NCI-H128 (cell line): ENCODE measurements around the gene TTLL5.

Experiments
- DNase-seq: peaks from one replicate; lab custom pipeline; 2025; ENCODE audit not compliant: unreplicated experiment; lab: John Stamatoyannopoulos, UW

TTLL5 gene

DNA sequence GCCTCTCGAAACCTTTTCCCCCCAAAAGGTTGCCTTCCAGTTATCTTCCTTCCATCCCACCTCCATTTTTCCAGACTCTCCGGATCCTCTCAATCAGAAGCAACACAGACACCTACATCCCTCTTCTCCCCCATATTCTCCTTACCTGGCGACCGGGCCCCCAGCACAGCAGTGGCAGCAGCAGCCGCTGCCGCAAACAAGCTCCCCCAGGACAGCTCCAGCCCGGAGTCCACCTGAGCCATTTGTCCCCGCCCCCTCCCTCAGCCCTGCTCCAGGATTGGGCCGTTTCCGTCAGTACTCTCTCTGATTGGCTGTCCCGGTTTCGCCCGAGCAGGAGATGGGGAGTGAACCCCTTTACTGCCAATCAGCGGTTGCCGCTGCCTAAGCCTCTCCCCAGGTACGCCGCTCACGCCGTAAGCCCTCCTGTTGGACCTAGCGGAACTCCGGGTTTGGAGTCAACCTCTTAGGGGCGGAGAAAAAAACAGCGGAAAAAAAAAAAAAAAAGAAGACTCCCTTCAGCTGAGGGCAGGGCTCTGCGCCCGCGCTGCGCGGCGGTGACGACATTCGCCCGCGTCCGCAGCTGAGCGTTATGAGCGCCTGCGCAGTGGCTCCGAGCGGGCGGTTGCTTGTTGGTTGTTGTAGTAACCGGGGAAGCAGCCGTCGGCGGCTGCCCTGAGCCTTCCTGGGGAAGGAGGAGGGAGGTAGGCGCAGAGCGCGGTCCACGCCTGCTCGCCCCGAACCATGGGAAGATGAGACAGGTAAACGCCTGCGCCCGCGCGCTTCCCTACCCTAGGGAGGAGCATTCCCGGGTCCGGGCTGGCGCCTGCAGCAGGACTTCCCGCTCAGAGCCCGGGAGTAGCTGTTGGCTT is at the start of gene TTLL5, which contains the start of gene ERG28:
TSS of gene TTLL5 (plus strand) at position 617 of the 869 bp plus-strand sequence. CDS start 1,904 bp downstream, outside the sequence.
TSS of gene ERG28 (minus strand) at position 247 of the 869 bp plus-strand sequence. CDS start 3,374 bp downstream, outside the sequence.
- peak; percentile 98 for DNase-seq

GRCh38 chr14:75612157-75612556 is 48.9 kb upstream of the TTLL5 start:
- no peak for DNase-seq

DNA sequence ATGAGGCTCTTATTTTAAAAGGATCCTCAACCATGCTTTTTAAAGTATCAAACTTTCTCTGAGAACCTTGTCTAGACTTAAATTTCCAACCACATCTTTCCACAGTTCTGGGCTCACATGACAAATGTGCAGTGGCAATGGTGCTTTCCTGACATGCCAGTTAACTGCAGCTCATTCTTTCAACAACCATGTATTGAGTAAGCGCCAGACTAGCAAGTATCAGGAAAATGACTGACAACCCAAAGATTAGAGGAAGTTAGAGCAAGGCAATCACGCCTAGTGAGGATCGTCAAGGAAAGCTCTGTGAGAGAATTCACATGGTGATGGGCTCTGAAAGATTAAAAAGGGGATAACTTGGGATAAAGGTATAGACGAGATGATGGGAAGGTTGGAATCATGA is 46.9 kb upstream of the TTLL5 start:
- DNase-seq, result no peak

DNA sequence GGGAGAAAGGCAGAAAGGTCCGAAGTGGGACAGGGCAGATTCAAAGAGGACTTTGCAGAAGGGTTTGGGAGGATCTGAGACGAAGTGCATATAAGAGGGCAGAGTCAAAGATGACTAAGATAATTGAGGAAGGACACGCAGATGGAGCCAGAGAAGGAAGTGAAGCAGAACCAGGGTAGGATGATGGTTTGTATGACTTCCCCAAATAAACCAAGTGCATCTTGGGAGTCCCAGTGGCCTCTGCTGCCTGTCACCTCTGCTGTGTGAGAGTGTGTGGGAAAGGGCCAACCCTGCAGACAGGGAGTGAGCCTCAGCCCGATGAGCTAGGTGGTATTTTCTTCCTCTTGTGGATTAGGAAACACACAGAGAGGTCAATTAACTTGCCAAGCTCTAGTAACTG is 45.8 kb upstream of the TTLL5 start:
- DNase-seq, result no peak

- no peak for DNase-seq
Observed at GRCh38 chr14:75619548-75619947, 41.5 kb upstream of the TTLL5 start.

DNA sequence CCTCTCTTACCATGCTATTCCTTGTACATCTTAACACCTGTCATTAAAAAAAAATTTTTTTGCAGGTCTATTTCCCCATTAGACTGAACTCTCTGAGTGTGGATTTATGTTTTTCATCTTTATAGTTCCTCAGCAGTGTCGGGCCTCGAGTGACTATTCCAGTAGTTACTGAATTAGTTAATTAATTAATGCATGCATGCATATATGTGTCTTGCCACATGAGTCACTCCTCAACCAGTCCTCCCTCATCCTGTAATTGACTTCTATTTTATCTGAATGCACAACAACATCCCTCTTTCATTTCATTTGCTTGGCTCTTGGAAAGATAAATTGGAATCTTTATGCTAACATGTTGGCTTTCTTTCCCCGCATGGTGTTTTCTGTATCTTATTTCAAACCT is 36.0 kb upstream of the TTLL5 start:
- no peak for DNase-seq

DNA sequence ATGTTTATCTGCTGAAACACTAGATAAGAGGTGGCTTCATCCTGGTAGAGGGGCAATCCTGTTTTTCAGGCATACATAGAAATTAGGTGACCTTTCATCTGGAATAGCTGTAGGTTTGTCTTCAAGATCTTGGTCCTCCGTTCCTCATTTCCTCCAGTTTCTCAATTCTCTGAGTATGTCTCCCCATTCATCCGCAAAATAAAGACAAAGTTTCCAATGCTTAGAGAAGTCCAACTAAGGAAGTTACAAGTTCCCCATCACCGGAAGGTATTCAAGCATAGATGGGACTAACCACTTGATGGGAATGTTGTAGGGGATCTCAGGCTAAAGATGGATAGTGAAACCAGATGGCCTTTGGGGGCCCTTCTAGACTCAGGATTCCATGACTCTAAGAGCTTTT is 34.6 kb upstream of the TTLL5 start:
- DNase-seq, result no peak

DNA sequence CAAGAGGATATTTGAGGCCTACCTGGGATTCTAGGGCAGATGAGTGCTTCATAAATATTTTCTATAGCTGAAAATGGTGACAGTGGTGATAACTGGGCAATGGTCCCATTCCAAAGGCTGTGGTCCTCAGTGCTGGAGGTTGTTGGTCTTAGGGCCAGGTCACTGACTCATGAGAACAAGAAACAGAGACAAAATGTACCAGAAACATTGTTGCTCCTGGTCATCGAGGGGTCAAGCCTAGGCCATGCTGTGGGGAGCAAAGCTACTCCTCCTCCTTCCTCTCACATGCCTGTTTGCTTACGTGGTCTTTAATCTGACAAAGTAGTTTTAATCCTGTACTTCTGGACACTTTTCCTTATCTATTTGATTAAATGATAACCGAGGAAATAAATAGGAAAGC is 34.2 kb upstream of the TTLL5 start:
- no peak for DNase-seq

- no peak for DNase-seq
Observed at GRCh38 chr14:75627406-75627805, 33.6 kb upstream of the TTLL5 start.

DNA sequence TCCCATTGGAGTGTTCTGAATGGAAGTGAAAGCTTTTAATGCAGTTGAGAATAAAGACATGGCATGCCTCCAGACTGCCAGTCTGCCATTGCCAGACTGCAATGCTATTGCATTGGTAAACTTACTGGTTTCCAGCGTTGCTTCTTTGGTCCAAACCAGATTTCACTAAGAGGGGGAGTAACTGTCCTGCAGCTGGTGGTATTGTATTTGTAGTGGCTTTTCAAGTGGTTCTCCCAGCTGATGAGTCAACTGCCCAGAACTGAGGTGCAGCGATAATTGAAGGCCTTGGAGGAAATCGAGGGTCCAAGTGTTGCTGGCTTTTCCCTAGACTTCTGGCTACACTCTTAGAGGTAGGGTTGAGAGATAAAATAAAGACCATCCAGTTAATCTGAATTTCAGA is 32.2 kb upstream of the TTLL5 start:
- DNase-seq, result no peak

- DNase-seq, result no peak
Observed at GRCh38 chr14:75630695-75631452, 30.2 kb upstream of the TTLL5 start.

DNA sequence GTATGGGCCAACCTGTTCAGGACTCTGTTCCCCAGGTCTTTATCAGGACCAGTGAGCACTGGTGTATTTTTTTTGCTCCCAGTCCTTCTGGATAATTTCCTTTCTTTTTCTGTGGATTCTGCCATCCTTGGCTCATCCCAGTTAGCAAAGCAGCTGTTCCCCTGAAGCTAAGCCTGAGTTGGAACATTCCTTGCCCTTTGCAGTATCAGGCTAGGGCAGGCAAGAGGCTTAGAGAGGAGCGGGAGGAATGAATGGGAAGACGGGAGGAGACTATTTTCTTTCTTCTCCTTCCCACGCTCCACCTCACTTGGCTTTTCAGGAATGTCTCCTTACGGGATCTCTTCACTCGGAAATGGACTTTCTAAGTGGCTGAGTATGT is 29.6 kb upstream of the TTLL5 start:
- no peak for DNase-seq

DNA sequence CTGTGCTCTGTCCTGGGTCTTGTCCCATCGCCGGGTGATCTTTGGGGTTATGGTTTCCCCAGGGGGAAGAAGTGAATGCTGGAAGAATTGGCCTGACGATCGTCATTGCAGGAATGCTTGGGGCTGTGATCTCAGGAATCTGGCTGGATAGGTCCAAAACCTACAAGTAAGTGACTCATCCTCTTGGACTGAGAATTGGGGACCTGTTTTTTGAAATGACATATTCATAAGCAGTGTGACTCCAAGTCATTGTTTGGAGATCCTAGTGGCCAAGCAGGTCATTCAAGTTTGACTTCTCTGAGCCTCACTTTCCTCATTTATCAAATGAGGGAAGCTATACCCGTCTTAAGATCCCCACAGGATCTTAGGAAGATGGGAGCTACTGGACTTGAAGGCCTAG is 26.2 kb upstream of the TTLL5 start:
- no peak for DNase-seq

- no peak for DNase-seq
Observed at GRCh38 chr14:75636100-75636692, 24.9 kb upstream of the TTLL5 start.

- DNase-seq, result no peak
Observed at GRCh38 chr14:75640876-75641275, 20.2 kb upstream of the TTLL5 start.

DNA sequence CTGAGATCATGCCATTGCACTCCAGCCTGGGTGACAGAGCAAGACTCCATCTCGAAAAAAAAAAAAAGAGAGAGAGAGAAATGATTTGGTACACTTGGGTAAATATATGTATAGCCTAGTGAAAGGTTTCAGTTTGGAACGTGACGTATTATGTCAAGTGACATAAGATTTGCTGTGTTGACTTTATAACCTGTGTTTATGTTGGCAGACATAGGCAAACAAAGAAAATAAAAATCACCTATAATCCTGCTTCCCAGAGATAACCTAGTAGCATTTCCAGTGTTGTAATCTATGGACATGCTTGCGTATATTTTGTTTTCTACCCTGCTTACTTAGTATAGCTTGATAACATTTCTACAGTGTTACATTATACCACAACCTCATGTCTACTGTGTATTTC is 17.1 kb upstream of the TTLL5 start:
- DNase-seq, result no peak

GRCh38 chr14:75645056-75645455 is 16.0 kb upstream of the TTLL5 start:
- no peak for DNase-seq

DNA sequence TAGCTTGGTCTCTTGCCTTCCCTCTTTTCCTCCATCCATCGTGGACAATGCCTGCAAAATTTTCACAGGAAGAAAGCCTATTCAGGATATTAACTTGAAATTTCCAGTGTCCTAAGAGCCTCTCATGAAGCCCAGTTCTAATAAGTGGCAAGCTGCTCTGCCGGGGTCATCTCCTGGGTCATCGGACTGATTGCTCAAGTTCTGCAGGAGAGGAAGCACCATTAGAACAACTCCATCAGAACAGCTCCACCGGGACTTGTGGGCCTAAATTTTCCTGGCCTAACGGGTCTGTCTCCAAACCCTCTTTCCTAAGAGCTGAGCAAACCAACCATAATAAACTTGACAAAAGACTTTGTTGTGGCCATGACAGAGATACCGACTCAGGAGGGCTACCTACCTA is 14.3 kb upstream of the TTLL5 start:
- DNase-seq, result no peak

GRCh38 chr14:75647640-75648039 is 13.4 kb upstream of the TTLL5 start:
- DNase-seq, result no peak

GRCh38 chr14:75648066-75648838 is 12.8 kb upstream of the TTLL5 start:
- DNase-seq, result no peak

GRCh38 chr14:75649337-75649736 is 11.7 kb upstream of the TTLL5 start:
- DNase-seq, result no peak
